Mesendoderm (in vitro differentiated cells): ENCODE data around the gene IL34.

Source experiments
- DNase-seq: peaks from one replicate; pipeline ENCODE4 v3.0.0; 2013
- H2AK5ac ChIP-seq: 2 replicates; pipeline ENCODE4 v1.6.1; 2013; ENCODE audit warnings: low read length, inconsistent platforms
- H2BK120ac ChIP-seq: 2 replicates; pipeline ENCODE4 v1.6.1; 2013; ENCODE audit warnings: low read depth, mild to moderate bottlenecking, low read length, moderate library complexity, mixed read lengths
- H2BK15ac ChIP-seq: replicated peaks from 2 replicates; pipeline ENCODE4 v1.6.1; 2013; ENCODE audit warnings: low read depth, mild to moderate bottlenecking, moderate library complexity
- H2BK5ac ChIP-seq: 2 replicates; pipeline ENCODE4 v1.6.1; 2013; ENCODE audit warnings: low read length, inconsistent platforms
- H3K18ac ChIP-seq: 2 replicates; pipeline ENCODE4 v1.6.1; 2013; ENCODE audit warnings: mild to moderate bottlenecking, low read length, mixed read lengths
- H3K23ac ChIP-seq: one replicate; pipeline ENCODE4 v1.6.1; 2013; ENCODE audit warnings: low read length
- H3K27ac ChIP-seq: 2 replicates; pipeline ENCODE4 v1.5.1; 2013; ENCODE audit warnings: low read depth, mild to moderate bottlenecking, inconsistent platforms, low read length, moderate library complexity
- H3K27me3 ChIP-seq: 2 replicates; pipeline ENCODE4 v1.6.1; 2013; ENCODE audit warnings: low read length, control low read depth, mild to moderate bottlenecking, inconsistent platforms; ENCODE audit not compliant: insufficient read depth, poor library complexity
- H3K36me3 ChIP-seq: 2 replicates; pipeline ENCODE4 v1.6.1; 2013; ENCODE audit warnings: low read length, inconsistent platforms; ENCODE audit not compliant: control insufficient read depth, insufficient read depth
- H3K4ac ChIP-seq: one replicate; pipeline ENCODE4 v1.6.1; 2013; ENCODE audit warnings: low read depth, mild to moderate bottlenecking, low read length, moderate library complexity
- H3K4me1 ChIP-seq: 2 replicates; pipeline ENCODE4 v1.6.1; 2013; ENCODE audit warnings: low read depth, low read length, inconsistent platforms; ENCODE audit not compliant: control insufficient read depth
- H3K4me2 ChIP-seq: 2 replicates; pipeline ENCODE4 v1.6.1; 2013; ENCODE audit warnings: low read length
- H3K4me3 ChIP-seq: 2 replicates; pipeline ENCODE4 v1.5.1; 2013; ENCODE audit warnings: mild to moderate bottlenecking, low read length
- H3K56ac ChIP-seq: one replicate; pipeline ENCODE4 v1.6.1; 2013; ENCODE audit warnings: low read length
- H3K79me1 ChIP-seq: 2 replicates; pipeline ENCODE4 v1.6.1; 2013; ENCODE audit warnings: low read length, inconsistent platforms
- H3K79me2 ChIP-seq: 2 replicates; pipeline ENCODE4 v1.6.1; 2013; ENCODE audit warnings: mild to moderate bottlenecking, low read length; ENCODE audit not compliant: control insufficient read depth, insufficient read depth
- H3K9ac ChIP-seq: 2 replicates; pipeline ENCODE4 v1.6.1; 2013; ENCODE audit warnings: low read length, inconsistent platforms
- H4K5ac ChIP-seq: one replicate; pipeline ENCODE4 v1.6.1; 2013; ENCODE audit warnings: low read length
- H4K8ac ChIP-seq: one replicate; pipeline ENCODE4 v1.6.1; 2013; ENCODE audit warnings: low read depth, mild to moderate bottlenecking, control low read depth, low read length, moderate library complexity
- WGBS: extraction: QIAGEN DNeasy Blood & Tissue Kit; methylation state at CpG from one replicate; pipeline ENCODE4 v1.1.7; 2013; ENCODE audit warnings: low lambda C conversion rate, missing lambda C conversion rate; ENCODE audit not compliant: insufficient coverage; ENCODE audit errors: extremely low coverage; 5-methylcytosine and 5-hydroxymethylcytosine counted together

The IL34 gene

GRCh38 chr16:70708366-70709246 is 62.2 kb downstream of the IL34 start:
- Histone ChIP-seq H3K27ac (no peak overlapping the region), H3K79me2 (no peaks in the 10 kb centered on the region), H3K4ac (no peak overlapping the region), H4K8ac (no peak overlapping the region), H3K18ac (no peak overlapping the region), H3K4me3 (no peak overlapping the region), H2BK120ac (no peak overlapping the region), H2BK5ac (no peak overlapping the region), H3K79me1 (no peaks in the 10 kb centered on the region), H3K27me3 (no peaks in the 10 kb centered on the region), H3K4me1 (peaks cover 2% of the 10 kb centered on the region), H3K23ac (no peak overlapping the region), H4K5ac (no peak overlapping the region), H3K4me2 (no peak overlapping the region), H2AK5ac (no peak overlapping the region), H2BK15ac (no peak overlapping the region), H3K36me3 (no peaks in the 10 kb centered on the region), H3K56ac (no peak overlapping the region), H3K9ac (no peak overlapping the region)
- WGBS = no CpG with 5 or more reads among the region's 20 CpGs
- DNase-seq = peak; percentile 35

- Histone ChIP-seq H3K4me3 (no peak overlapping the region), H2AK5ac (no peak overlapping the region), H3K79me1 (no peaks in the 10 kb centered on the region), H2BK15ac (no peak overlapping the region), H3K36me3 (no peaks in the 10 kb centered on the region), H3K56ac (no peak overlapping the region), H3K9ac (no peak overlapping the region), H3K18ac (no peak overlapping the region), H3K79me2 (no peaks in the 10 kb centered on the region), H2BK5ac (no peak overlapping the region), H3K27ac (no peak overlapping the region), H2BK120ac (no peak overlapping the region), H3K4ac (no peak overlapping the region), H3K4me2 (no peak overlapping the region), H3K4me1 (peaks cover 2% of the 10 kb centered on the region), H4K8ac (no peak overlapping the region), H3K27me3 (no peaks in the 10 kb centered on the region), H3K23ac (no peak overlapping the region), H4K5ac (no peak overlapping the region)
- WGBS = no CpG with 5 or more reads among the region's 5 CpGs
- DNase-seq = no peak
These were observed 63.1 kb downstream of the IL34 start for GRCh38 chr16:70709457-70709856.

GRCh38 chr16:70709942-70710341 is 63.6 kb downstream of the IL34 start:
- no peaks in the 10 kb centered on the region for H3K79me1 ChIP-seq
- no peak overlapping the region for H3K23ac ChIP-seq
- no peak overlapping the region for H2BK120ac ChIP-seq
- H3K36me3 ChIP-seq = no peaks in the 10 kb centered on the region
- H4K5ac ChIP-seq = no peak overlapping the region
- no peaks in the 10 kb centered on the region for H3K27me3 ChIP-seq
- H3K4me2 ChIP-seq = no peak overlapping the region
- no peak overlapping the region for H3K4ac ChIP-seq
- no peak overlapping the region for H3K4me3 ChIP-seq
- no peak overlapping the region for H3K18ac ChIP-seq
- no peaks in the 10 kb centered on the region for H3K79me2 ChIP-seq
- no peak overlapping the region for H3K27ac ChIP-seq
- no peak overlapping the region for H2BK5ac ChIP-seq
- H3K9ac ChIP-seq = no peak overlapping the region
- H2AK5ac ChIP-seq = no peak overlapping the region
- no peak overlapping the region for H4K8ac ChIP-seq
- no peak overlapping the region for H3K56ac ChIP-seq
- no peak for DNase-seq
- WGBS = no CpG with 5 or more reads among the region's 7 CpGs
- H2BK15ac ChIP-seq = no peak overlapping the region
- peaks cover 2% of the 10 kb centered on the region for H3K4me1 ChIP-seq
